Measurements from ENCODE around the gene VWA2.

The VWA2 gene

GRCh38 chr10:114278140-114278883 is 39.3 kb downstream of the VWA2 start:
- DNase-seq = no peak

DNA sequence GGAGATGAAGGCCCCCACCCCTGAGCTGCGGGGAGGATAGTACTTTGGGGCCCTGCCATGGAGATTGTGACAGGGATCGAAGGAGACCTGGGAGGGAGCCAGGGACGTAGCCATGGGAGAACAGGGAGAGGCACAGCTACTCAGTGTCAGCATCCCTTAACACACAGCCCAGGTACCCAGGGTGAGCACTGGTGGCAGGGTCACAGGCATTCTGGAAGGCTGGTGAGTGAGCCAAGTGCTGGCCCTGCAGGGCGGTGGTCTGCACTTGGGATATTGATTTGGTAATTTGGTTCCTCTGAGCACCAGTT is 39.8 kb downstream of the VWA2 start:
- DNase-seq = no peak

DNA sequence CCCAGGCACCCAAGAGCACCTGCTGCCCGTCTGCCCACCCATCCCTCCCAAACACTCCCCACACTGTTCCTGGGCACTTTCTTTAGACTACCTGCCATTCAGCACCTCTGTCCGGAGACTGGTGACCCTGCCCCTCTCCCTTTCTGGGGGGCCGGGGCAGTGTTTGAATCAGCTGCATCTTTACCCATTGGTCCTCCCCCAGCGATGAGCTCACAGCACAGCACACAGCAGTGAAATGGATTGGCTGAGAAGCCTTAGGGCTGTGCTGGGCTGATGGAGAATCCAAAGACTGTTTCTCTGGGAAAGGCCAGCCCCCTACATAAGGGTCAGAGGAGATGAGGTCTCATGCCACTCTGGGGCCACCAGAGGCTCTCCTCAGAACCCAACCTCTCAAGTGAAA is 40.2 kb downstream of the VWA2 start:
- no peak for DNase-seq

- no peak for DNase-seq
Observed at GRCh38 chr10:114279901-114280644, 41.0 kb downstream of the VWA2 start.

- no peak for DNase-seq
Observed at GRCh38 chr10:114281006-114281405, 42.0 kb downstream of the VWA2 start.

DNA sequence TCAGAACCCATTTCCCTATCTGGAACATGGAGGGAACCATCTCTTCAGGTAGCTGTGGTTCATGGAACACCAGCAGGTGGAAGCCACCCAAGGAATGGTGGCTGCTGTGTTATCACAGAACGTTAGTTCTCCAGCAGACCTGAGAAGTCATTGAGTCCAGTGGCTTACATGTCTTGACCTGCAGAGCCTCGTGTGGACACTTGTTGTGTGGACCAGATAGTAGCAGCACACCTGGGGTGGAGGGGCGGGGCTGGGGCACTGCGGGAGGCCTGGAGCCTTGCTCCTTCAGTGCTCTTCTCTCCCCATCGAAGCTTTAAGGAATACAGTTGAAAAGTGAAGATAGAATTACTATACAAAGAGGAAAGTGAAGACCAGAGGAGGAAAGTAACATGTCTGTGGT is 42.4 kb downstream of the VWA2 start:
- DNase-seq = no peak

DNA sequence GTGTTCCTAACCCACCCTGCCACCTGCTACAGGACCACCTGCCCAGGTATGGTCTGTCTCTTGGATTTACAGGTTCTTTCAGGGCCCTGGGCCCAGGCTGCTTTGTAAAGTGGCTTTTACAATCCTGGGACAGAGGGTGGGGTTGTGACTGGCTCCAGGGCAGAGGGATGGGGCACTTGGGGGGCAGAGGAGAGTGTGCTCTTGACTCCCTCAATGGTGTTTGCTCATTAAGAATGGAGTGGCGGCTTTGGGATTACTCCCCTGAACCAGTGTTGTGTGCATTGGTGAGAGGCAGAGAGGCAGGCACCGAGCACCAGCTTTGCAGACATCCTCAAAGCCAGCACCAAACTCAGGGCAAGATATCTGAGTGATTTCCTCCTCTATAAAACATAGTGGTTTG is 43.5 kb downstream of the VWA2 start:
- no peak for DNase-seq

DNA sequence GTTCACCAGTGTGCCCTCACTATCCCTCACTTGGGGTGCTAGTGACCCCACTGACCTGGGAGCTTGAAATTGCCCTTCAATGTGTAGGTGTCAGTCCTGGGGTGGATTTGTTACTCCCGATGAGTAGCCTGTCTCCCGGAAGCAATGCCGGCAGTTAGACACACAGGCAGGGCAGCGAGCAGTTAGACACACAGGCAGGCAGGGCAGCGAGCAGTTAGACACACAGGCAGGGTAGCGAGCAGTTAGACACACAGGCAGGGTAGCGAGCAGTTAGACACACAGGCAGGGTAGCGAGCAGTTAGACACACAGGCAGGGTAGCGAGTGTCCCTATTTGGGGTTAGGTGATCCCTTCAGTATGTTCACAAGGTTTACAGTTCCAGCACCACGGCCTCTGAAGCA is 44.0 kb downstream of the VWA2 start:
- no peak for DNase-seq

GRCh38 chr10:114283535-114284234 is 44.6 kb downstream of the VWA2 start:
- no peak for DNase-seq

DNA sequence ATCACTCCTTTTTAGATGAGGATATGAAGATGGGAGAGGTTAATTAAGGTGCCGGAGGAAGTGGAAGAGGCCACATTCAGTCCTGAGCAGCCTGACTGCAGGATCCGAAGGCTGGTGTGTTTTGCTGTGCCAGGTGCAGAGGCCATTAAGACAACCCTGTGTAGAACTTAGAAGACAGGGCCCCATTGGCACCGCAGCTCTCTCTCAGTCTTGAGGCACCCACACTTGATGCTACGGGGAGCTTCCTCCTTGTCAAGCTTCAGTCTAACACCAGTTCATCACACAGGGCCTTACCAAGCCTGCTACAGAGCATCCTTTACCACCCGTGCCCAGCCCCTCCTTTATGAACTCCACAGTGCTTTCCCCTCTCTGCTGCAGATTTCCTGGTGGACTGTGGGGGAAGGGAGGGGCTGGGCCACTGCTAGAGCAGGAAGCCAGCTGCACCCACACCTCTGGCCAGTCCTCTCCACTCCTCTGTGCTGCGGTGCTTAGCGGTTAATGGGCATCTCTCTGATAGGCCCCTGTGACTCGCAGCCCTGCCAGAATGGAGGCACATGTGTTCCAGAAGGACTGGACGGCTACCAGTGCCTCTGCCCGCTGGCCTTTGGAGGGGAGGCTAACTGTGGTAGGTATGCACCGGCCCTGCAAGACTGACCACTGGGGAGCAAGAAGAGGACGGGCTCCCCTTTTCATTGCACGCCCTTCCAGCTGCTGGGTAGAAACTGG is 45.5 kb downstream of the VWA2 start:
- no peak for DNase-seq

GRCh38 chr10:114285961-114286441 is 46.9 kb downstream of the VWA2 start:
- DNase-seq = no peak

- no peak for DNase-seq
Observed at GRCh38 chr10:114286921-114287320, 47.9 kb downstream of the VWA2 start.

DNA sequence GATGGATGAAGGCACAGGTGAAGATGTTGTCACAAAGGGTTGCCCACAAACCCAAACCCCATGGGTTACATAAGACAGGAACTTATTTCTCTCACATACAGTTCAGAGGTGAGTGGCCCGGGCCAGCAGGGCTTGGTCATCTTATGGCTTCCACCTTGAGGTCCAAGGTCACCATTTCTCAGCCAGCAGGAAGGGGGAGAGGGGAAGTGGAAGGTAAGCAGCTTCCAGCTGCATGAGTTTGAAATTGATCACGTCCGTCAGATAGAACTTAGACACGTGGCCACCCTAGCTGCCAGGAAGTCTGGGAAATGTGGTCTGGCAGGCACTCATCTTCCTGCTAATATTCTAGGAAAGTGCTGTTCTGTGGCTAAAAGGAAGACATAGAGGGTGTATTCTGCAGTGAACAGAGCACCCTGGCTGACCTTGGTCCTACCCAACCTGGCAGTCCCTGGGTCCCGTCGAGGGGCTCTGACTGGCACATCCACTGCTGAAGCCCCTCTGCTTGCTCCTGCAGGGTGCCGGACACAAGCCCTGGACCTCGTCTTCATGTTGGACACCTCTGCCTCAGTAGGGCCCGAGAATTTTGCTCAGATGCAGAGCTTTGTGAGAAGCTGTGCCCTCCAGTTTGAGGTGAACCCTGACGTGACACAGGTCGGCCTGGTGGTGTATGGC is 49.5 kb downstream of the VWA2 start:
- no peak for DNase-seq

- no peak for DNase-seq
Observed at GRCh38 chr10:114289096-114289436, 50.0 kb downstream of the VWA2 start.

DNA sequence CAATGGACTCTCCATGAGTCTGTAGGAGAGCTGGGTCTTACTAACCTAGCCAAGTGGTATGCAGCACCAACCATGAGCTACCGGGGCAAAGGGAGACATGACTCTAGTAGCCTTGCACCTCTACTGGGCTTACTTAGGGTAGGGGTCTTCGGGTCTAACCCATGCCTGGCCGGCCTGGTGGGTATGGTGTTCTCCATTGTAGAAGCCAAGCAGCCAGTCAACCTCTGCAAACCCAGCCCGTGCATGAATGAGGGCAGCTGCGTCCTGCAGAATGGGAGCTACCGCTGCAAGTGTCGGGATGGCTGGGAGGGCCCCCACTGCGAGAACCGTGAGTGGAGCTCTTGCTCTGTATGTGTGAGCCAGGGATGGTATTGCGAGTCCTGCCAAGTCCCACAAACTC is 51.0 kb downstream of the VWA2 start:
- no peak for DNase-seq

DNA sequence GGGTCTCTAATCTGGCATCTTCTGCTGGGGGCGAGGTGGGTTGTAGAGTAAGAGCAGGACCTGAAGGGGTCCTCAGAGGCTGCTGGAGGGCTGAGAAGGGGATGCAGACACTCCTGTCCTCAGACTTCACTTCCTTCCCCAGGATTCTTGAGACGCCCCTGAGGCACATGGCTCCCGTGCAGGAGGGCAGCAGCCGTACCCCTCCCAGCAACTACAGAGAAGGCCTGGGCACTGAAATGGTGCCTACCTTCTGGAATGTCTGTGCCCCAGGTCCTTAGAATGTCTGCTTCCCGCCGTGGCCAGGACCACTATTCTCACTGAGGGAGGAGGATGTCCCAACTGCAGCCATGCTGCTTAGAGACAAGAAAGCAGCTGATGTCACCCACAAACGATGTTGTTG is 52.0 kb downstream of the VWA2 start:
- no peak for DNase-seq

- no peak for DNase-seq
Observed at GRCh38 chr10:114291516-114291915, 52.5 kb downstream of the VWA2 start.

DNA sequence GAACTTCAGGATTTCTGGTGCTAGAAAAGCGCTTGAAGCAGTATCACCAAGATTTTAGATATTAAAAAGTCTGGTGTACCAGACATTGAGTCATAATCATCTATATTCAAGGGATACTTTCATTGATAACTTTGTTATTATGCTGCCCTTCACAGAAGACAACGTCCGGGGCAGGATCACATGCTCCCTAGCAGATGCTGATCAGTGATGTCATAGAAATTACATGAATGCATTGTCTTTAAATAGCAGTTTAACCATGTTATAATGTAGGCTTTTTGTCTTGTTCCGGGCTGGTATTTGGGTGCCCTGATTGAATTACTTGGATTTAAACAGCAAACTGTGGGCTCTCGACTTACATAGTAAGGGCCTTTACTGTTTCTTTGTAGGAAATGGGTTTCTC is 54.0 kb downstream of the VWA2 start:
- no peak for DNase-seq

DNA sequence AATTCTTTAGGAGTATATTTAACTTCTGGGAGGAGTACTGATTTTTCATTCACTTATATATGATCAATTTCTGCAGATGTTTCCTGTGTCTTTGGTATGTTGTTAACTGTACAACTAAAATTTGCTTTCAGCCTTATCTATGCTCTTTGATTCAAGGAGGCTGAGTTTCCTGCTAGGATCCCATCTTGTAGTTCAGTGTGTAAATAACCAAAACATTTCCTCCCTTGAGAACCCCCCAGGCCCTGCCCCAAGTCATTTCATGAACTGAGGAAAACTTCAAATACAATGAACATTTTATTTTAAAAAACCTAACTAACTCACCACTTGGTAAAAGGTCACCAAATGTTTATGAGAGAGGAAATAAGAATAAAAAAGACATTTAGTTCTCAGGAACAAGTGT is 55.5 kb downstream of the VWA2 start:
- DNase-seq = no peak

DNA sequence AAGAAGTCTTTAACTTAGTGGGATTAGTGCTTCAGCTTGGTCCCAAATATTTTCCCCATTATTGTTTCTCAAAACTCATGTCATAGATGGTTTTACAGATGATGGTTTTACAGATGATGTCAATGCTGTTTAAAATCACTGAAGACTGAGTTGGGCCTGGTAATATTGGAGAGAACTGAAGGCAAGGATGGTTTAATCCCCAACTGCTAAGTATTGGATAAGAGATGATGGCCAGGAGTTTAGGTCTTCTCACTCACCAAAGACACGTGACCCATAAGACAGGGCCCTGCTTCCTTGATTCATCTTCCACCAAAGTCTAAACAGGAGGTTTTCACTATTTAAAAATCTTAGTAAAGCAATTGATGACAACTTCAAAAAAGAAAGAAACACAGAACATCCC is 56.3 kb downstream of the VWA2 start:
- DNase-seq = no peak

DNA sequence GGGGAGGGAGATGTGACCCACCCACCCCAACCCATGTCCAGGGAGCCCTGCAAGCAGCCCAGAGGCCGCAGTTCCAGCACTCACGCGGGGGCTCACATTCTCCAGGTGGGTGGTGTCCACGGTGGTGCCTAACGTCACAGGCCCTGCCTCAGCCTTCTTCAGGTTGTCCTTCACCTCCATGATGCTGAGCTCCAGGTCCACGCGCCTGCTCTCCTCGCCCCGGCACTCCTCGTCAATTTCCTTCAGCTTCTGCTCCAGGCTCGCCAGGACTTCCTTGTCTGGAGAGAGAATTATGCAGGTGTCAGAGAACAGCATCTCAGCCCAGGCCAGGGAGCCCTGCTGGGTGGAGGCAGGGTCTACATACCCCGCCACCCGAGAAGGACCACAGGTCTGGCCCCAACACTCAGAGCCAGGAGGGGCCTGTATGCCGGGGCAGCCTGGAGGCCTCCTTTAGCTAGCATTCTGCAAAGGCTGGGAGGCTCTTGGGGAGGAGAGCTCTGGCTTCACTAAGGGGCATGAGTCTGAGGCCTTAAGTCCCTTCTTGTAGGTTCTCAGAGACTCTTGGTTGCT is 58.2 kb downstream of the VWA2 start:
- no peak for DNase-seq

DNA sequence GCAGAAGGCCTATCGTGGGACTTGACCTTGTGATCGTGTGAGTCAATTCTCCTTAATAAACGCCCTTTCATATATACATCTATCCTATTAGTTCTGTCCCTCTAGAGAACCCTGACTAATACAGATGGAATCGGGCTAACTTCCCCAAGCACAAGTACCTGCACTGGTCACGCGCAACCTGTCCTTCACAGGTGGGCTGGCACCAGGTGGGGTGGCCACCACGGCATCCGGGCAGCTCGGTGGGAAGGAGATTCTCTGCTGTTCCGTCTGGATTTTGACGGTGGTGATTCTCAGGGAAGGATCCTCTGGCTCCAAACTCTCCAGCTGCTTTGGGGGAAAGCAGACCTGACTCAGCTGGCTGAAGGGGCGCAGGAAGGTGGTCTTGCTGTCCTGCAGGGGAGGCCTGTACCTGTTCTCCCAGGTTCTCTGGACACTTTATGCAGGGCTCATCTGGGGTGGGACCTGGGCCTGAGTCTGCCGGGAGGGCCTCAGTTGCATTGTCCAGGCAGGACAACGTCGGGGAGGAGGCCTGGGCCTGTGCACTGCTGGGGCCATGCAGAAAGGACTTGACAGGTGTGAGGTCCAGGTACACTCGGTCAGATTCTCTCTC is 61.1 kb downstream of the VWA2 start:
- DNase-seq = no peak

Data from NCI-H526 treated with DMSO at 0.1 percent for 48 hours (cell line).